Mononuclear cell (primary cell): ENCODE measurements around the gene JKAMP. TPM values are rescaled to one million over a fixed set of nuclear protein-coding genes. Genes with fewer than 3 reads are reported as not detected.

ENCODE experiments used
- H3K27me3 ChIP-seq: 2 replicates; pipeline ENCODE4 v1.6.0; 2011; ENCODE audit warnings: low read length, control low read depth; ENCODE audit not compliant: insufficient read depth
- H3K4me1 ChIP-seq: 2 replicates; pipeline ENCODE4 v1.5.1; 2011; ENCODE audit warnings: mild to moderate bottlenecking, low read length, control low read depth; ENCODE audit not compliant: insufficient read depth
- H3K4me3 ChIP-seq: 2 replicates; pipeline ENCODE4 v1.5.1; 2011; ENCODE audit warnings: mild to moderate bottlenecking, low read length, moderate library complexity
- H3K9me3 ChIP-seq: 2 replicates; pipeline ENCODE4 v1.5.1; 2011; ENCODE audit warnings: low read depth, mild to moderate bottlenecking, control low read depth, low read length
- total RNA-seq: library from RNA; depleted of rRNA; stranded (reverse); fragments of >200 nt; gene quantifications from one replicate; pipeline ENCODE4 v1.2.3, GENCODE V29; 2012

The JKAMP gene
- total RNA-seq, 1 donor, result 41.5 TPM

GRCh38 chr14:59503256-59503655 is 18.9 kb downstream of the JKAMP start:
- H3K4me1 ChIP-seq, result no peaks in the 10 kb centered on the region

GRCh38 chr14:59507063-59507751 is 22.9 kb downstream of the JKAMP start:
- Histone ChIP-seq H3K9me3 (no peaks in the 10 kb centered on the region), H3K27me3 (no peaks in the 10 kb centered on the region), H3K4me3 (no peak overlapping the region), H3K4me1 (no peaks in the 10 kb centered on the region)

More at GRCh38 chr14:59503256-59503655, 18.9 kb downstream of the JKAMP start:
- Histone ChIP-seq H3K4me3 (no peak overlapping the region), H3K9me3 (no peaks in the 10 kb centered on the region), H3K27me3 (no peaks in the 10 kb centered on the region)

- no peaks in the 10 kb centered on the region for H3K4me1 ChIP-seq
- no peaks in the 10 kb centered on the region for H3K9me3 ChIP-seq
- no peaks in the 10 kb centered on the region for H3K27me3 ChIP-seq
- no peak overlapping the region for H3K4me3 ChIP-seq
Measured at GRCh38 chr14:59507752-59508103, 23.4 kb downstream of the JKAMP start.

- H3K27me3 ChIP-seq, result no peaks in the 10 kb centered on the region
- no peak overlapping the region for H3K4me3 ChIP-seq
- no peaks in the 10 kb centered on the region for H3K4me1 ChIP-seq
- H3K9me3 ChIP-seq, result no peaks in the 10 kb centered on the region
Measured at GRCh38 chr14:59509101-59509500, 24.8 kb downstream of the JKAMP start.

GRCh38 chr14:59510001-59510400 is 25.7 kb downstream of the JKAMP start:
- no peak overlapping the region for H3K4me3 ChIP-seq
- H3K27me3 ChIP-seq, result no peaks in the 10 kb centered on the region
- no peaks in the 10 kb centered on the region for H3K9me3 ChIP-seq
- H3K4me1 ChIP-seq, result no peaks in the 10 kb centered on the region

- no peak overlapping the region for H3K4me3 ChIP-seq
- no peaks in the 10 kb centered on the region for H3K9me3 ChIP-seq
- no peaks in the 10 kb centered on the region for H3K4me1 ChIP-seq
- H3K27me3 ChIP-seq, result no peaks in the 10 kb centered on the region
Measured at GRCh38 chr14:59510966-59511365, 26.6 kb downstream of the JKAMP start.

DNA sequence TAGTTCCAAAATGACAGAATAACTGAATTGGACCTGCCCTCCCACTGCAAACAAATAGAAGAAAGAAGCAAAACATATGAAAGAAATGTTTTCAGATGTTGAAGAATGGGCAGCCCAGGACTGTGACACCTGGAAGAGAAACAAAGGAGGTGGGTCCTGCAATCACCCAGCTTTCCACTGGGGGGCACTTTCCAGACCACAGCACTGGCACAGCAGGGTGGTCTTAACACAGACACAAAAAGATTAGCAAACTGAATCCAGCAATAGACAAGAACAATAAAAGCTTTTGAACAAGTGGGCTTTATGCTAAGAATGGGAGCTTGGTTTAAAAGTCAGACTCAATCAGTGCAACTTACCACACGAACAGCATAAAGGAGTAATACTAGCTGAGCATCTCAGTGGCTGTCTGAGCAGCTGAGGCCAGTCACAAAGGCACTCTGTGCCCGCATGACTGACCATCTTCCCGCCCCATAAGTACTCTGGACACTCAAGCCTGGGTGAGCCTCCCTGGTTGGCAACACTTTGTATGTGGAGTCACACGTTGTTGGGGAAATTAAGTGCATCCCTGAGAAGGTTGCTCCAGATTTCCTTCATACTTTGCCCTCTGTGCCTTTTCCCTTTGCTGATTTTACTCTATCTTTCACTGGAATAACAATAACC is 27.7 kb downstream of the JKAMP start:
- no peak overlapping the region for H3K4me3 ChIP-seq
- no peaks in the 10 kb centered on the region for H3K27me3 ChIP-seq
- H3K9me3 ChIP-seq, result no peaks in the 10 kb centered on the region
- H3K4me1 ChIP-seq, result no peaks in the 10 kb centered on the region

DNA sequence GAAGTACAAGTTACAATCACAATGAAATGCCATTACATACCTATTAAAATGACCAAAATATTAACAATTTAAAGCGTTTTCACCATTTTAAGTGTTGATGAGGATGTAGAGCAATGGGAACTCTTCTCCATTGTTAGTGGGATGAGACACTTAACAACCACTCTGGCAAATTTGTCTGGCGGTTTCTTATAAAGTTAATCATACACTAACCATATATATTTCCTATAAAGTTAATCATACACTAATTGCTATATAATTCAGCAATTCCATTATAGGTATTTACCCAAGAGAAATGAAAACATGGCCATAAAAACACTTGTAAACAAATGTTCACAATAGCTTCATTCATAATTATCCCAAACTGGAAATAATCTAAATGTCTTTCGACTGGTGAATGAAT is 35.9 kb downstream of the JKAMP start:
- no peaks in the 10 kb centered on the region for H3K9me3 ChIP-seq
- no peak overlapping the region for H3K4me3 ChIP-seq
- no peaks in the 10 kb centered on the region for H3K4me1 ChIP-seq
- H3K27me3 ChIP-seq, result peaks cover 2% of the 10 kb centered on the region

DNA sequence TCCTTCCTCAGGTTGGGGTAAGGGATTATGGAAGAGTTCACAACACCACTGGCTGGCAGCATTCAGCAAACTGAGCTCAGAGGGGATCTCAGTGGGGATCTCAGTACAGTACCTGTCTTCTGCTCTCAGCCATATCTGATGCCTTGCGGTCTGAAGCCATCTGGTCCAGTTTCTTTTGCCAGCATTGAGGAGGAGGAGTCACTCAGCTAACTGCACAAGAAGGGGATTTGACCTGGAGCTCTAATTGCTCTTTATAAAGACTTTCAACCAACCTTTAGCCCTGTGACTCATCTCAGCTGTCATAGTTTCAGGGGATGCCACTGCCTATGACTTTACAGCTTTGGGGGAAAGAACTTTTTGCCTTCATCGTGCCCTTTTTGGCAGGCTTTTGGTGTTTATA is 44.9 kb downstream of the JKAMP start:
- no peaks in the 10 kb centered on the region for H3K4me1 ChIP-seq
- peaks cover 11% of the 10 kb centered on the region for H3K9me3 ChIP-seq
- peaks cover 6% of the 10 kb centered on the region for H3K27me3 ChIP-seq
- no peak overlapping the region for H3K4me3 ChIP-seq

DNA sequence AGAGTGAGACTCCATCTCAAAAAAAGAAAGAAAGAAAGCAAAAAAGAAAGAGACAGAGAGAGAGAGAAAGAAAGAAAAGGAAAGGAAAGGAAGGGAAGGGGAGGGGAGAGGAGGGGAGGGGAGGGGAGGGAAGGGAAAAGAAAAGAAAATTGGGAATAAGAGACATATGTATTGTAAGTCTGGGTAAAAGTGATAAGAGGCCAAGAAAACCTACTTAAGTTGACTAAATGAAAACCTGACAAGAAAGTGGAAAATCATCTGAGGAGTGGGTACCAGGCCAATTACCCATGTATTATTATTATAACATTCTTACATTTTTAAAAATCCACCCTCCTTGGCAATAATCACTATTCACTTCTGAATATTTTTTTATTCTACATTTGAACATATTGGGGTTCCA is 46.0 kb downstream of the JKAMP start:
- Histone ChIP-seq H3K4me1 (no peaks in the 10 kb centered on the region), H3K27me3 (peaks cover 6% of the 10 kb centered on the region), H3K9me3 (peaks cover 11% of the 10 kb centered on the region), H3K4me3 (no peak overlapping the region)

DNA sequence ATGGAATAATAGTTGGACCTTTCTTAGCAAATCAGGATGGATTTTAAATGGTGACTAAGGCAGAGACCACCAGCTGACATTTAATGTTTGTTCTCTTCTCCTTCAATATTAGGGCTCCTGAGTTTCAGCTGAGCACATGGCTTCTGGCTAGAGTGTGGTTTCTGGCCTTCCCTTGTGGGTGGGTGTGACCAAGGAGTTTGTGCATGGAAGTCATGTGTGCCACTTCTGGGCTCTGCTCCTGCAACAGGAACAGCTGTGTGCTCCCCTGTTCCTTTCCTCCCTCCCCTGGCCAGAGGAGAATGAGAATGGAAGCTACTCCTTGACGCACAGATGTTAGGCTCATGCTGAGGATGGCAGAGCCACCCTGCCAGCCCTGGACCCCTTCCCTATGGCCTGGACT is 48.1 kb downstream of the JKAMP start:
- Histone ChIP-seq H3K4me1 (no peaks in the 10 kb centered on the region), H3K9me3 (peaks cover 11% of the 10 kb centered on the region), H3K4me3 (no peak overlapping the region), H3K27me3 (peaks cover 6% of the 10 kb centered on the region)

- Histone ChIP-seq H3K4me3 (no peak overlapping the region), H3K27me3 (no peaks in the 10 kb centered on the region), H3K9me3 (no peaks in the 10 kb centered on the region), H3K4me1 (no peaks in the 10 kb centered on the region)
Measured at GRCh38 chr14:59534361-59534987, 50.2 kb downstream of the JKAMP start.

DNA sequence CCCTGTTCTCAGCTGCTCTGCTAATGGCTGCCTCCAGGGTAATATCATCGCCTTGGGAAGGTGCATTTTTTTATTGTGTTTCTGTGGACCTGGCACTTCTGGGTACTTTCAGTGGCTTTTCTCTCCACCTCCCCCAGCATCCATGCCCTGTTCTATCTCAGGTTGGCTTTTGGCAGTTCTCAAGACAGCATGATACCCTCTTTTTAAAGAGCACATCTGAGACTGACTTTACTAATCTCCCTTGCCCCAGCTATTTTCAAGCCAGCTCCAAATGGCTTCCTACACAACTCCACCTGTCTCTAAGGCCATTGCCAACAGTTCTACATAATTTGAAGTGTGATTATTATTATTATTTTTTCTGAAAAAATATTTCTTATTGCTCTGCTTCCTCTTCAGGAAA is 53.2 kb downstream of the JKAMP start:
- Histone ChIP-seq H3K4me3 (no peak overlapping the region), H3K27me3 (no peaks in the 10 kb centered on the region), H3K4me1 (no peaks in the 10 kb centered on the region), H3K9me3 (no peaks in the 10 kb centered on the region)

- no peaks in the 10 kb centered on the region for H3K9me3 ChIP-seq
- H3K4me1 ChIP-seq, result no peaks in the 10 kb centered on the region
- peaks cover 3% of the 10 kb centered on the region for H3K27me3 ChIP-seq
- H3K4me3 ChIP-seq, result no peak overlapping the region
Measured at GRCh38 chr14:59538936-59539335, 54.6 kb downstream of the JKAMP start.

GRCh38 chr14:59540852-59541251 is 56.5 kb downstream of the JKAMP start:
- H3K27me3 ChIP-seq, result peaks cover 3% of the 10 kb centered on the region

DNA sequence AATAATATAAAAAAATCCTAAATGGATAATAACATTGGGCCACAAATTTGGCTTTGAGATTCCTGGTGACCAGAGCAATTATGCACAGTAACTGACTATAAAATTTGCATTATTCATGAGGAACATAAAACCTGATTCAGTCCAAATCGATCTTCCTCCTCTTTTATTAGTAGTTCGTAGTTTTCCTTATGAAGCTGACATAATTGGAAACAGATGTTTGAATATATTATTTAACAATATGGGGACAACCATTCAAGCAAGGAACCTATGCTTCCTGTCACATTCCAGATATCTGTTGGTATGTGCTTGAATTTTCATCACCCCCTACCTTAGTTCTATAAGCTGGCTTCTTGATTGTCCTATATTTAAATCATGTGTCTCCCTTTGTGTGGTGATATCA is 57.4 kb downstream of the JKAMP start:
- Histone ChIP-seq H3K27me3 (peaks cover 3% of the 10 kb centered on the region), H3K4me1 (no peaks in the 10 kb centered on the region), H3K9me3 (no peaks in the 10 kb centered on the region), H3K4me3 (no peak overlapping the region)

More at GRCh38 chr14:59540852-59541251, 56.5 kb downstream of the JKAMP start:
- Histone ChIP-seq H3K4me3 (no peak overlapping the region), H3K4me1 (no peaks in the 10 kb centered on the region), H3K9me3 (no peaks in the 10 kb centered on the region)
